Mesenchymal stem cell (in vitro differentiated cells and primary cell): Measurements from ENCODE around the gene SUPT16H.

Experiments used
- DNase-seq: peaks from one replicate; pipeline ENCODE4 v3.0.0-alpha.2; 2013
- H2AFZ ChIP-seq: one replicate; pipeline ENCODE4 v1.6.1; 2013; ENCODE audit warnings: low read depth, mild to moderate bottlenecking, control low read depth, inconsistent platforms, low read length, moderate library complexity
- H2AK5ac ChIP-seq: 2 replicates; pipeline ENCODE4 v1.6.1; 2013; ENCODE audit warnings: low read length, moderate library complexity, mild to moderate bottlenecking, inconsistent platforms; ENCODE audit not compliant: severe bottlenecking
- H2BK120ac ChIP-seq: one replicate; pipeline ENCODE4 v1.6.1; 2013; ENCODE audit warnings: low read depth, mild to moderate bottlenecking, inconsistent platforms, low read length, moderate library complexity
- H2BK12ac ChIP-seq, 2 experiments: one replicate each; pipeline ENCODE4 v1.6.1; 2013; ENCODE audit warnings: inconsistent platforms in 2 of 2, low read length in 2 of 2, mild to moderate bottlenecking in 2 of 2, moderate library complexity in 2 of 2, control low read depth in 1 of 2
- H2BK15ac ChIP-seq: one replicate; pipeline ENCODE4 v1.6.1; 2013; ENCODE audit warnings: mild to moderate bottlenecking, low read depth, inconsistent platforms; ENCODE audit not compliant: poor library complexity, severe bottlenecking
- H2BK5ac ChIP-seq: 2 replicates; pipeline ENCODE4 v1.6.1; 2013; ENCODE audit warnings: low read depth, mild to moderate bottlenecking, low read length, control low read depth, inconsistent platforms; ENCODE audit not compliant: poor library complexity, severe bottlenecking
- H3K14ac ChIP-seq, 2 experiments: one replicate each; pipeline ENCODE4 v1.6.1; 2013; ENCODE audit warnings: inconsistent platforms in 2 of 2, low read length in 2 of 2, control low read depth in 1 of 2, mild to moderate bottlenecking in 1 of 2, moderate library complexity in 1 of 2
- H3K18ac ChIP-seq, 2 experiments: one replicate each; pipeline ENCODE4 v1.6.1; 2013; ENCODE audit warnings: inconsistent platforms in 2 of 2, low read length in 2 of 2, control low read depth in 1 of 2, low read depth in 1 of 2, mild to moderate bottlenecking in 1 of 2
- H3K23ac ChIP-seq, 2 experiments: one replicate each; pipeline ENCODE4 v1.6.1; 2013; ENCODE audit warnings: inconsistent platforms in 2 of 2, low read length in 2 of 2, mild to moderate bottlenecking in 2 of 2, moderate library complexity in 2 of 2, control low read depth in 1 of 2
- H3K27ac ChIP-seq: 2 replicates; pipeline ENCODE4 v1.5.1; 2013; ENCODE audit warnings: mild to moderate bottlenecking, moderate library complexity, low read length, control low read depth, inconsistent platforms; ENCODE audit not compliant: poor library complexity, severe bottlenecking
- H3K27me3 ChIP-seq, 2 experiments: 2 replicates each; pipeline versions ENCODE4 v1.6.1 to v1.7.0; 2013; ENCODE audit warnings: low read length in 2 of 2, mild to moderate bottlenecking in 2 of 2, moderate library complexity in 2 of 2, control low read depth in 1 of 2, inconsistent platforms in 1 of 2; ENCODE audit not compliant: control insufficient read depth in 1 of 2, insufficient read depth in 1 of 2
- H3K36me3 ChIP-seq, 2 experiments: 2 replicates each; pipeline versions ENCODE4 v1.6.1 to v1.7.0; 2013; ENCODE audit warnings: low read length in 2 of 2, control low read depth in 1 of 2, inconsistent platforms in 1 of 2, low read depth in 1 of 2, mild to moderate bottlenecking in 1 of 2; ENCODE audit not compliant: insufficient read depth in 2 of 2, control insufficient read depth in 1 of 2
- H3K4ac ChIP-seq, 2 experiments: one replicate each; pipeline ENCODE4 v1.6.1; 2013; ENCODE audit warnings: inconsistent platforms in 2 of 2, low read length in 2 of 2, mild to moderate bottlenecking in 2 of 2, moderate library complexity in 2 of 2, control low read depth in 1 of 2, low read depth in 1 of 2
- H3K4me1 ChIP-seq: 2 replicates; pipeline ENCODE4 v1.6.1; 2013; ENCODE audit warnings: low read depth, low read length, control low read depth; ENCODE audit not compliant: control insufficient read depth, insufficient read depth
- H3K4me2 ChIP-seq: 2 replicates; pipeline ENCODE4 v1.6.1; 2013; ENCODE audit warnings: low read length, mild to moderate bottlenecking, inconsistent platforms; ENCODE audit not compliant: poor library complexity, severe bottlenecking
- H3K4me3 ChIP-seq, 2 experiments: 2 replicates each; pipeline versions ENCODE4 v1.5.1 to v1.7.0; 2013; ENCODE audit warnings: low read length in 2 of 2, mild to moderate bottlenecking in 2 of 2, control low read depth in 1 of 2, low read depth in 1 of 2; ENCODE audit not compliant: insufficient read depth in 1 of 2
- H3K79me1 ChIP-seq: replicated peaks from 2 replicates; pipeline ENCODE4 v1.6.1; 2013; ENCODE audit warnings: mild to moderate bottlenecking, control low read depth, low read length, inconsistent platforms; ENCODE audit not compliant: poor library complexity, severe bottlenecking
- H3K9ac ChIP-seq: 2 replicates; pipeline ENCODE4 v1.7.0; 2013; ENCODE audit warnings: mild to moderate bottlenecking, low read length, moderate library complexity
- H3K9me3 ChIP-seq: 2 replicates; pipeline ENCODE4 v1.7.0; 2013; ENCODE audit warnings: mild to moderate bottlenecking, low read length; ENCODE audit not compliant: control insufficient read depth
- H4K8ac ChIP-seq: one replicate; pipeline ENCODE4 v1.6.1; 2013; ENCODE audit warnings: inconsistent platforms, mild to moderate bottlenecking, low read length, moderate library complexity
- H4K91ac ChIP-seq: one replicate; pipeline ENCODE4 v1.6.1; 2013; ENCODE audit warnings: mild to moderate bottlenecking, low read length, inconsistent platforms
- WGBS: methylation state at CpG from one replicate; pipeline ENCODE4 v1.1.7; 2013; ENCODE audit warnings: mixed read lengths; 5-methylcytosine and 5-hydroxymethylcytosine counted together

SUPT16H gene

GRCh38 chr14:21309956-21310355 is 73.9 kb downstream of the SUPT16H start:
- peaks cover 0 to 12% of the 10 kb centered on the region in 2 experiments for H3K27me3 ChIP-seq
- no peaks in the 10 kb centered on the region for H3K36me3 ChIP-seq
- no peak overlapping the region for H3K14ac ChIP-seq
- WGBS: no CpG with 5 or more reads among the region's 3 CpGs
- no peak overlapping the region for H3K23ac ChIP-seq
- H2BK15ac ChIP-seq: no peak overlapping the region
- no peak for DNase-seq
- H3K9ac ChIP-seq: no peak overlapping the region
- no peak overlapping the region for H2BK12ac ChIP-seq
- H4K91ac ChIP-seq: no peak overlapping the region
- no peaks in the 10 kb centered on the region for H3K79me1 ChIP-seq
- no peak overlapping the region for H4K8ac ChIP-seq
- H3K9me3 ChIP-seq: no peaks in the 10 kb centered on the region
- H2AFZ ChIP-seq: no peak overlapping the region
- no peak overlapping the region for H3K18ac ChIP-seq
- no peak overlapping the region for H3K4me2 ChIP-seq
- H3K4me3 ChIP-seq: no peak overlapping the region
- no peaks in the 10 kb centered on the region for H3K4me1 ChIP-seq
- no peak overlapping the region for H2BK5ac ChIP-seq
- H3K4ac ChIP-seq: no peak overlapping the region
- no peak overlapping the region for H2AK5ac ChIP-seq
- no peak overlapping the region for H3K27ac ChIP-seq
- H2BK120ac ChIP-seq: no peak overlapping the region

- Histone ChIP-seq H3K27ac (no peak overlapping the region), H3K27me3 (peaks cover 0 to 12% of the 10 kb centered on the region in 2 experiments), H2BK12ac (no peak overlapping the region), H3K4me2 (peak overlapping the region; percentile 74), H3K36me3 (no peaks in the 10 kb centered on the region), H2BK5ac (no peak overlapping the region), H2BK15ac (no peak overlapping the region), H2BK120ac (no peak overlapping the region), H3K9me3 (no peaks in the 10 kb centered on the region), H3K79me1 (no peaks in the 10 kb centered on the region), H3K18ac (peak overlapping the region in 1 of 2 experiments; percentile 68), H4K91ac (no peak overlapping the region), H3K23ac (no peak overlapping the region), H3K14ac (no peak overlapping the region), H3K4me3 (peak overlapping the region in 1 of 2 experiments; percentile 53), H2AFZ (no peak overlapping the region), H3K9ac (peak overlapping the region; percentile 61), H4K8ac (peak overlapping the region; percentile 75), H3K4ac (no peak overlapping the region), H3K4me1 (no peaks in the 10 kb centered on the region), H2AK5ac (no peak overlapping the region)
- DNase-seq: no peak
- 74% methylated on average over 6 of the region's 8 CpGs for WGBS
These were observed 74.6 kb downstream of the SUPT16H start for GRCh38 chr14:21309238-21309636.

GRCh38 chr14:21308479-21309237 is 75.2 kb downstream of the SUPT16H start:
- peak overlapping the region; percentile 74 for H3K4me2 ChIP-seq
- no peak overlapping the region for H3K14ac ChIP-seq
- H3K9ac ChIP-seq: peak overlapping the region; percentile 61
- H3K36me3 ChIP-seq: no peaks in the 10 kb centered on the region
- no peaks in the 10 kb centered on the region for H3K4me1 ChIP-seq
- H3K27ac ChIP-seq: peak overlapping the region; percentile 20
- 5% methylated on average over 16 of the region's 16 CpGs for WGBS
- no peak overlapping the region for H2BK5ac ChIP-seq
- H3K18ac ChIP-seq: peak overlapping the region in 1 of 2 experiments; percentile 68
- no peak overlapping the region for H4K91ac ChIP-seq
- no peaks in the 10 kb centered on the region for H3K79me1 ChIP-seq
- no peak overlapping the region for H2BK15ac ChIP-seq
- no peak overlapping the region for H2BK120ac ChIP-seq
- H3K23ac ChIP-seq: no peak overlapping the region
- no peak overlapping the region for H2BK12ac ChIP-seq
- no peaks in the 10 kb centered on the region for H3K9me3 ChIP-seq
- peak overlapping the region; percentile 75 for H4K8ac ChIP-seq
- H3K4me3 ChIP-seq: peak overlapping the region in 1 of 2 experiments; percentile 53
- H2AK5ac ChIP-seq: no peak overlapping the region
- peaks cover 0 to 11% of the 10 kb centered on the region in 2 experiments for H3K27me3 ChIP-seq
- no peak overlapping the region for H3K4ac ChIP-seq
- DNase-seq: peak; percentile 82
- peak overlapping the region; percentile 2 for H2AFZ ChIP-seq

GRCh38 chr14:21308132-21308478 is 75.7 kb downstream of the SUPT16H start:
- H3K79me1 ChIP-seq: no peaks in the 10 kb centered on the region
- H3K4me2 ChIP-seq: peak overlapping the region; percentile 74
- H4K8ac ChIP-seq: no peak overlapping the region
- H3K4ac ChIP-seq: no peak overlapping the region
- H4K91ac ChIP-seq: no peak overlapping the region
- H3K4me1 ChIP-seq: no peaks in the 10 kb centered on the region
- no peak overlapping the region for H3K14ac ChIP-seq
- no peaks in the 10 kb centered on the region for H3K9me3 ChIP-seq
- no peak overlapping the region for H2AFZ ChIP-seq
- no peak overlapping the region for H3K23ac ChIP-seq
- H3K4me3 ChIP-seq: peak overlapping the region in 1 of 2 experiments; percentile 53
- peaks cover 0 to 8% of the 10 kb centered on the region in 2 experiments for H3K27me3 ChIP-seq
- H2AK5ac ChIP-seq: no peak overlapping the region
- no peak for DNase-seq
- H2BK120ac ChIP-seq: no peak overlapping the region
- H2BK5ac ChIP-seq: no peak overlapping the region
- no peaks in the 10 kb centered on the region for H3K36me3 ChIP-seq
- no peak overlapping the region for H3K9ac ChIP-seq
- H3K18ac ChIP-seq: no peak overlapping the region
- no peak overlapping the region for H3K27ac ChIP-seq
- H2BK15ac ChIP-seq: no peak overlapping the region
- H2BK12ac ChIP-seq: no peak overlapping the region
